Thyroid gland (tissue), 4 donors: ENCODE results near the gene ARHGAP12. TPM values are rescaled to one million over a fixed set of nuclear protein-coding genes. Genes with fewer than 3 reads are reported as not detected.

ENCODE experiments used
- DNase-seq, 2 donors: peaks; one replicate each; pipeline ENCODE4 v3.0.0-alpha.2; 2019
- H3K27ac ChIP-seq, 3 donors: fragments of 200-600 bp; sonication (generic); 1 replicate in 2 of 3; 2 replicates in 1 of 3; pipeline ENCODE4 v1.5.1; 2016 to 2019; ENCODE audit warnings: mild to moderate bottlenecking in 1 of 3, moderate library complexity in 1 of 3
- H3K27me3 ChIP-seq: fragments of 200-600 bp; sonication (generic); one replicate; pipeline ENCODE4 v1.5.1; 2019
- H3K36me3 ChIP-seq, 2 donors: fragments of 200-600 bp; sonication (generic); one replicate each; pipeline ENCODE4 v1.5.1; 2016 to 2019
- H3K4me1 ChIP-seq, 2 donors: fragments of 200-600 bp; sonication (generic); one replicate each; pipeline ENCODE4 v1.5.1; 2017 to 2019
- H3K4me3 ChIP-seq, 3 donors: fragments of 200-600 bp; sonication (generic); replicated peaks in 1 of 3; 1 replicate in 2 of 3; 2 replicates in 1 of 3; pipeline ENCODE4 v1.5.1; 2016; ENCODE audit warnings: mild to moderate bottlenecking in 1 of 3
- H3K9me3 ChIP-seq: fragments of 200-600 bp; sonication (generic); one replicate; pipeline ENCODE4 v1.5.1; 2017
- POLR2A ChIP-seq, 2 donors: fragments of 450-650 bp; IDR thresholded peaks; one replicate each; pipeline ENCODE4 v1.6.1; 2017; ENCODE audit warnings: antibody characterized with exemption in 2 of 2, mild to moderate bottlenecking in 2 of 2, moderate library complexity in 1 of 2
- WGBS, 2 donors: methylation state at CpG; one replicate each; pipeline ENCODE4 v1.1.5; 2017; 5-methylcytosine and 5-hydroxymethylcytosine counted together
- intact Hi-C: fragments of 100-400 bp; cut with DNase I; formaldehyde crosslinking; loops from one replicate; pipeline ENCODE4 v1.15.1; 2023
- total RNA-seq, 4 donors: library from RNA; depleted of rRNA; stranded (reverse); fragments of >200 nt; gene quantifications; one replicate each; pipeline ENCODE4 v1.2.3, GENCODE V29; 2016
- TF ChIP-seq, protein P1 (sequence below), 6 experiments: fragments of 200-600 bp in 3 of 6; fragments of 450-650 bp in 3 of 6; sonication (generic) in 3 of 6; IDR thresholded peaks; one replicate each; pipeline ENCODE4 v1.5.1; 2016 to 2019; ENCODE audit warnings: antibody characterized with exemption in 6 of 6, mild to moderate bottlenecking in 2 of 6, inconsistent platforms in 1 of 6, moderate library complexity in 1 of 6

Gene ARHGAP12
- total RNA-seq, 4 donors from 2014 or later: 49.9 to 67.6 (median 60.8) TPM

GRCh38 chr10:31758495-31758894 lies 170.1 kb downstream of the ARHGAP12 start:
- no peaks in the 10 kb centered on the region for H3K27me3 ChIP-seq
- intact Hi-C loops: no loop called here
- H3K4me3 ChIP-seq: no peak overlapping the region
- no peak for DNase-seq
- WGBS, 2 donors: 87 to 91% methylated on average over 5 of the region's 5 CpGs
- TF ChIP-seq, protein P1, sequence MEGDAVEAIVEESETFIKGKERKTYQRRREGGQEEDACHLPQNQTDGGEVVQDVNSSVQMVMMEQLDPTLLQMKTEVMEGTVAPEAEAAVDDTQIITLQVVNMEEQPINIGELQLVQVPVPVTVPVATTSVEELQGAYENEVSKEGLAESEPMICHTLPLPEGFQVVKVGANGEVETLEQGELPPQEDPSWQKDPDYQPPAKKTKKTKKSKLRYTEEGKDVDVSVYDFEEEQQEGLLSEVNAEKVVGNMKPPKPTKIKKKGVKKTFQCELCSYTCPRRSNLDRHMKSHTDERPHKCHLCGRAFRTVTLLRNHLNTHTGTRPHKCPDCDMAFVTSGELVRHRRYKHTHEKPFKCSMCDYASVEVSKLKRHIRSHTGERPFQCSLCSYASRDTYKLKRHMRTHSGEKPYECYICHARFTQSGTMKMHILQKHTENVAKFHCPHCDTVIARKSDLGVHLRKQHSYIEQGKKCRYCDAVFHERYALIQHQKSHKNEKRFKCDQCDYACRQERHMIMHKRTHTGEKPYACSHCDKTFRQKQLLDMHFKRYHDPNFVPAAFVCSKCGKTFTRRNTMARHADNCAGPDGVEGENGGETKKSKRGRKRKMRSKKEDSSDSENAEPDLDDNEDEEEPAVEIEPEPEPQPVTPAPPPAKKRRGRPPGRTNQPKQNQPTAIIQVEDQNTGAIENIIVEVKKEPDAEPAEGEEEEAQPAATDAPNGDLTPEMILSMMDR (IDR thresholded peaks at IDR 0.05): no peak
- TF ChIP-seq POLR2A (IDR thresholded peaks at IDR 0.05): no peak
- H3K36me3 ChIP-seq: no peaks in the 10 kb centered on the region
- peaks cover 27 to 44% of the 10 kb centered on the region in 2 donors for H3K4me1 ChIP-seq
- H3K9me3 ChIP-seq: no peaks in the 10 kb centered on the region
- H3K27ac ChIP-seq: peak overlapping the region; percentile 96 to 98 (median 98)

GRCh38 chr10:31757831-31758230 lies 170.8 kb downstream of the ARHGAP12 start:
- no peaks in the 10 kb centered on the region for H3K27me3 ChIP-seq
- intact Hi-C loops: no loop called here
- no peaks in the 10 kb centered on the region for H3K36me3 ChIP-seq
- peaks cover 27 to 44% of the 10 kb centered on the region in 2 donors for H3K4me1 ChIP-seq
- no peaks in the 10 kb centered on the region for H3K9me3 ChIP-seq
- 81 to 85% methylated on average over 7 of the region's 7 CpGs for WGBS, 2 donors
- H3K27ac ChIP-seq: peak overlapping the region; percentile 8 to 96 (median 38)
- no peak overlapping the region for H3K4me3 ChIP-seq
- TF ChIP-seq, protein P1 (IDR thresholded peaks at IDR 0.05): no peak
- TF ChIP-seq POLR2A (IDR thresholded peaks at IDR 0.05): no peak
- DNase-seq: no peak

- no peak for TF ChIP-seq POLR2A (IDR thresholded peaks at IDR 0.05)
- TF ChIP-seq, protein P1 (IDR thresholded peaks at IDR 0.05): no peak
- 82 to 88% methylated on average over 6 to 9 of the region's 9 CpGs for WGBS, 2 donors
- intact Hi-C loops: no loop called here
- Histone ChIP-seq H3K36me3 (no peaks in the 10 kb centered on the region), H3K27ac (peak overlapping the region; percentile 8 to 96 (median 38)), H3K4me3 (no peak overlapping the region), H3K4me1 (peaks cover 27 to 44% of the 10 kb centered on the region in 2 donors), H3K9me3 (no peaks in the 10 kb centered on the region), H3K27me3 (no peaks in the 10 kb centered on the region)
- peak; percentile 14 to 20 for DNase-seq
Observed at GRCh38 chr10:31757386-31757791, 171.2 kb downstream of the ARHGAP12 start.

GRCh38 chr10:31756729-31757110 lies 171.9 kb downstream of the ARHGAP12 start:
- peak overlapping the region in 1 of 3 donors; percentile 96 for H3K27ac ChIP-seq
- no peaks in the 10 kb centered on the region for H3K27me3 ChIP-seq
- no peaks in the 10 kb centered on the region for H3K9me3 ChIP-seq
- no peak for TF ChIP-seq POLR2A (IDR thresholded peaks at IDR 0.05)
- TF ChIP-seq, protein P1 (IDR thresholded peaks at IDR 0.05): no peak
- DNase-seq: no peak
- intact Hi-C loops: no loop called here
- WGBS, 2 donors: 80 to 87% methylated on average over 11 of the region's 11 CpGs
- no peak overlapping the region for H3K4me3 ChIP-seq
- peaks cover 27 to 44% of the 10 kb centered on the region in 2 donors for H3K4me1 ChIP-seq
- no peaks in the 10 kb centered on the region for H3K36me3 ChIP-seq

- no peaks in the 10 kb centered on the region for H3K27me3 ChIP-seq
- no peak overlapping the region for H3K4me3 ChIP-seq
- H3K27ac ChIP-seq: peak overlapping the region; percentile 89 to 93 (median 92)
- intact Hi-C loops: no loop called here
- H3K36me3 ChIP-seq: no peaks in the 10 kb centered on the region
- H3K9me3 ChIP-seq: no peaks in the 10 kb centered on the region
- 84% methylated on average over 10 of the region's 10 CpGs for WGBS, 2 donors
- no peak for DNase-seq
- TF ChIP-seq, protein P1 (IDR thresholded peaks at IDR 0.05): no peak
- TF ChIP-seq POLR2A (IDR thresholded peaks at IDR 0.05): no peak
- H3K4me1 ChIP-seq: peaks cover 27 to 44% of the 10 kb centered on the region in 2 donors
Observed at GRCh38 chr10:31756101-31756728, 172.4 kb downstream of the ARHGAP12 start.
